ENCODE results near the gene LIME1.

The LIME1 gene

GRCh38 chr20:63733579-63734081 is 2.8 kb upstream of the LIME1 start:
- DNase-seq (ENCODE audit: insufficient read length, low spot score): no peak
- no peak for TF ChIP-seq CTCF (IDR thresholded peaks at IDR 0.05; ENCODE audit: insufficient read depth, missing control alignments)
- no peak for FAIRE-seq

GRCh38 chr20:63734111-63734945 is 2.1 kb upstream of the LIME1 start:
- TF ChIP-seq CTCF (IDR thresholded peaks at IDR 0.05; ENCODE audit: insufficient read depth, missing control alignments): no peak
- DNase-seq (ENCODE audit: insufficient read length, low spot score): no peak
- no peak for FAIRE-seq

GRCh38 chr20:63734946-63735858 is 1.3 kb upstream of the LIME1 start:
- no peak for DNase-seq (ENCODE audit: insufficient read length, low spot score)
- no peak for FAIRE-seq

GRCh38 chr20:63736893-63737694 is 630 bp downstream of the LIME1 start:
- DNase-seq (ENCODE audit: insufficient read length, low spot score) (no peak), FAIRE-seq (no peak)
- no peak for TF ChIP-seq CTCF (IDR thresholded peaks at IDR 0.05; ENCODE audit: insufficient read depth, missing control alignments)

More at GRCh38 chr20:63734946-63735858, 1.3 kb upstream of the LIME1 start:
- TF ChIP-seq CTCF (IDR thresholded peaks at IDR 0.05; ENCODE audit: insufficient read depth, missing control alignments): no peak

- DNase-seq (ENCODE audit: insufficient read length, low spot score) (no peak), FAIRE-seq (no peak)
- TF ChIP-seq CTCF (IDR thresholded peaks at IDR 0.05; ENCODE audit: insufficient read depth, missing control alignments): no peak
Observed at GRCh38 chr20:63737695-63737944, 1.2 kb downstream of the LIME1 start.

GRCh38 chr20:63737945-63738686 is 1.7 kb downstream of the LIME1 start:
- DNase-seq (ENCODE audit: insufficient read length, low spot score) (no peak), FAIRE-seq (no peak)
- TF ChIP-seq CTCF (IDR thresholded peaks at IDR 0.05; ENCODE audit: insufficient read depth, missing control alignments): no peak
